ENCODE results near the gene ROMO1. TPM values are rescaled to one million over a fixed set of nuclear protein-coding genes. Genes with fewer than 3 reads are reported as not detected.
A peak's percentile ranks its signal among the peaks of the same experiment; 100 is the strongest.

The ROMO1 gene
- total RNA-seq, 3 donors from 2014 or later (not counting 1 experiment from before 2014, with no cell fraction given), result 38.3 to 49.7 (median 40.5) TPM

DNA sequence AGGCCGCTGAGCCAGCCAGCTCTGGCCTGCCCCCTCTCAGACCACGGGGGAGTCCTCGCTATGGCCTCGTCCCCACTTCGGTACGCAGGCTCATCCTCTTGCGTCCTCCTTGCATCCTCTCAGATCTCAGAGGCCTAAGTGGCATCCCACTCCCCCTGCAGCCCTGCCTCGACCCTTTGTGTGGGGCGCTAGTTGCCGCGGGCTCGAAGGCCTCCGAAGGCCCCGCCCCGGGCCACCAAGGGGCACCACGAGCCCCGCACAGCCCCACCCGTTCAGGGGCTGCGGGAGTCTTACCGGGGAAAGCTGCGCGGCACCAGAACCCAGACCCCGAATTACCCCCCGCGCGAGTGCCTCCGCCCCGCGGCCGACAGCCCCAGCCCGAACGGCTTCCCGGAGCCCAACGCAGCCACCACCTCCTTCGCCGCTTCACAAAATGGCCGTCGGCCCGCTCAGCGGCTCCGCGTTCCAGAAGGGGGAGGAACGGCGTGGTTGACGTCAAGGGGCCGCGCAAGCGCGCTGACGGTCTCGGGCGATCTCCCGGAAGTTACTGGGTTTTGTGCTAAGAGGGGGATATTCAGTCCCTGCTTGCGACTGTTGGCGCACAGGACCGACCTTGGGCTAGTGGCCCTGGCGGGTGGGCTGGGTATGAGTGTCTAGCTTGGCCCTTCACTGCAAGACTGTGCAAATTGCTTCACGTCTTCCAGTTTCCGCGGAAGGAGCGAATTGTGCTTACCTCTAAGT lies 34.6 kb upstream of the ROMO1 start, which contains the start of the genes CPNE1 and RBM12:
CPNE1 (minus strand) TSS at position 435 of the 741 bp plus-strand sequence. CDS start 31,977 bp downstream, outside the sequence.
RBM12 (minus strand) TSS at position 435 of the 741 bp plus-strand sequence. CDS start 9,578 bp downstream, outside the sequence.
- H3K4me3 ChIP-seq (ENCODE audit: low read length), result peak within 1 kb of the TSS; percentile 81
- Mint-ChIP-seq H3K9me3 (no peaks in the 10 kb centered on the region), H3K27me3 (ENCODE audit: low read depth in 2 of 2) (no peaks in the 10 kb centered on the region), H3K36me3 (peaks cover 8% of the 10 kb centered on the region), H3K27ac (peak within 1 kb of the TSS in 1 of 2 donors; percentile 100), H3K4me3 (peak within 1 kb of the TSS; percentile 96), H3K4me1 (peaks cover 55% of the 10 kb centered on the region in 2 donors)
- peak; percentile 68 to 87 (median 80) for ATAC-seq
- intact Hi-C loops (cut with micrococcal nuclease), result loop anchor here (1.0 to 5.0 kb wide), 5 partner anchors 33 to 124 kb away; partner anchors contain the start of genes NFS1, RBM39 and ROMO1
- no peaks in the 10 kb centered on the region for H3K27me3 ChIP-seq (ENCODE audit: control insufficient read depth, insufficient read depth, low read length)
- H3K27ac ChIP-seq (ENCODE audit: low read length), result peak within 1 kb of the TSS; percentile 97
- peaks cover 22% of the 10 kb centered on the region for H3K4me1 ChIP-seq (ENCODE audit: control insufficient read depth, insufficient read depth, low read length)
- H3K36me3 ChIP-seq (ENCODE audit: control insufficient read depth, insufficient read depth, low read length), result peaks cover 11% of the 10 kb centered on the region
- TF ChIP-seq, protein P1, sequence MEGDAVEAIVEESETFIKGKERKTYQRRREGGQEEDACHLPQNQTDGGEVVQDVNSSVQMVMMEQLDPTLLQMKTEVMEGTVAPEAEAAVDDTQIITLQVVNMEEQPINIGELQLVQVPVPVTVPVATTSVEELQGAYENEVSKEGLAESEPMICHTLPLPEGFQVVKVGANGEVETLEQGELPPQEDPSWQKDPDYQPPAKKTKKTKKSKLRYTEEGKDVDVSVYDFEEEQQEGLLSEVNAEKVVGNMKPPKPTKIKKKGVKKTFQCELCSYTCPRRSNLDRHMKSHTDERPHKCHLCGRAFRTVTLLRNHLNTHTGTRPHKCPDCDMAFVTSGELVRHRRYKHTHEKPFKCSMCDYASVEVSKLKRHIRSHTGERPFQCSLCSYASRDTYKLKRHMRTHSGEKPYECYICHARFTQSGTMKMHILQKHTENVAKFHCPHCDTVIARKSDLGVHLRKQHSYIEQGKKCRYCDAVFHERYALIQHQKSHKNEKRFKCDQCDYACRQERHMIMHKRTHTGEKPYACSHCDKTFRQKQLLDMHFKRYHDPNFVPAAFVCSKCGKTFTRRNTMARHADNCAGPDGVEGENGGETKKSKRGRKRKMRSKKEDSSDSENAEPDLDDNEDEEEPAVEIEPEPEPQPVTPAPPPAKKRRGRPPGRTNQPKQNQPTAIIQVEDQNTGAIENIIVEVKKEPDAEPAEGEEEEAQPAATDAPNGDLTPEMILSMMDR (IDR thresholded peaks at IDR 0.05), result no peak
- WGBS (ENCODE audit: insufficient coverage), result under 1% methylated on average over 61 of the region's 61 CpGs
- H3K9me3 ChIP-seq (ENCODE audit: control insufficient read depth, insufficient read depth, low read length), result no peaks in the 10 kb centered on the region
- peak; percentile 93 to 98 for DNase-seq

DNA sequence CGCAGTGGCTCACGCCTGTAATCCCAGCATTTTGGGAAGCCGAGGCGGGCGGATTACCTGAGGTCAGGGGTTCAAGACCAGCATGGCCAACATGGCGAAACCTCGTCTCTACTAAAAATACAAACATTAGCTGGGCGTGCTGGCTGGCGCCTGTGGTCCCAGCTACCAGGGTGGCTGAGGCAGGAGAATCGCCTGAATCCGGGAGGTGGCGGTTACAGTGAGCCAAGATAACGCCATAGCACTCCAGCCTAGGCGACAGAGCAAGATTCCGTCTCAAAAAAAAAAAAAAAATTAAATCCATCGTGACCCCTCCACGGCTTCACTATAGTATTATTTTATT lies 33.3 kb upstream of the ROMO1 start:
- intact Hi-C loops (cut with micrococcal nuclease), result loop anchor here (1.0 to 2.0 kb wide), 2 partner anchors 102 to 125 kb away; no protein-coding TSS in a partner anchor
- Histone ChIP-seq H3K4me3 (ENCODE audit: low read length) (no peak overlapping the region), H3K36me3 (ENCODE audit: control insufficient read depth, insufficient read depth, low read length) (peaks cover 20% of the 10 kb centered on the region), H3K27ac (ENCODE audit: low read length) (no peak overlapping the region), H3K9me3 (ENCODE audit: control insufficient read depth, insufficient read depth, low read length) (no peaks in the 10 kb centered on the region), H3K27me3 (ENCODE audit: control insufficient read depth, insufficient read depth, low read length) (no peaks in the 10 kb centered on the region), H3K4me1 (ENCODE audit: control insufficient read depth, insufficient read depth, low read length) (peaks cover 13% of the 10 kb centered on the region)
- H3K4me1 Mint-ChIP-seq, result peaks cover 42% of the 10 kb centered on the region in 2 donors
- TF ChIP-seq, protein P1 (IDR thresholded peaks at IDR 0.05), result no peak
- no peaks in the 10 kb centered on the region for H3K27me3 Mint-ChIP-seq (ENCODE audit: low read depth in 2 of 2)
- DNase-seq (no peak), ATAC-seq (no peak)
- no peak overlapping the region for H3K4me3 Mint-ChIP-seq
- peak overlapping the region in 1 of 2 donors; percentile 100 for H3K27ac Mint-ChIP-seq
- no peaks in the 10 kb centered on the region for H3K9me3 Mint-ChIP-seq
- peaks cover 16% of the 10 kb centered on the region for H3K36me3 Mint-ChIP-seq
- WGBS (ENCODE audit: insufficient coverage), result 98% methylated on average over 13 of the region's 17 CpGs

DNA sequence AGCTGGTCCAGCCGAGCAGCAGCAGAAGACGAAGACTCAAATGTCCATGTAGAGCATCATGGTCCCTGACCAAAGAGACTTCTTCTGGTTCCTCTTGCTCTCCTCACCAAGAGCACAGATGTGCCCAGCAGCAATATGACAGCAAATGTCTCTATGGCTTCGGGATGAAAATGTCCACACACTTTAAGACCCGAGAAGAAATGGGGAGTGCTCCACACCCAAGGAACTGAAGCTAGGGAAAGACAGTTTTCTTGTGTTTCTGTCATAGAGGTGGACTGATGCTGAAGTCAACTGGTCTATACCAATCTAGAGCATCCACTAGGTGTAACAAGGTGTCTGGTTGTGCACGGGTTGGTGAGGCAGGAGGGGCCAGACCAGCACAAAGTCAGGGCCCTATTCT lies 30.0 kb upstream of the ROMO1 start:
- Mint-ChIP-seq H3K4me3 (no peak overlapping the region), H3K27ac (no peak overlapping the region), H3K27me3 (ENCODE audit: low read depth in 2 of 2) (no peaks in the 10 kb centered on the region), H3K4me1 (peaks cover 9% of the 10 kb centered on the region in 2 donors), H3K9me3 (no peaks in the 10 kb centered on the region), H3K36me3 (peaks cover 22% of the 10 kb centered on the region)
- 94% methylated on average over 5 of the region's 5 CpGs for WGBS (ENCODE audit: insufficient coverage)
- no peaks in the 10 kb centered on the region for H3K9me3 ChIP-seq (ENCODE audit: control insufficient read depth, insufficient read depth, low read length)
- peaks cover 38% of the 10 kb centered on the region for H3K36me3 ChIP-seq (ENCODE audit: control insufficient read depth, insufficient read depth, low read length)
- ATAC-seq (no peak), DNase-seq (no peak)
- intact Hi-C loops (cut with micrococcal nuclease), result no loop called here
- no peak overlapping the region for H3K4me3 ChIP-seq (ENCODE audit: low read length)
- H3K4me1 ChIP-seq (ENCODE audit: control insufficient read depth, insufficient read depth, low read length), result peaks cover 6% of the 10 kb centered on the region
- H3K27ac ChIP-seq (ENCODE audit: low read length), result no peak overlapping the region
- TF ChIP-seq, protein P1 (IDR thresholded peaks at IDR 0.05), result no peak
- no peaks in the 10 kb centered on the region for H3K27me3 ChIP-seq (ENCODE audit: control insufficient read depth, insufficient read depth, low read length)
